K562 (cell line): ENCODE results near the gene IL31. TPM values are rescaled to one million over a fixed set of nuclear protein-coding genes. Genes with fewer than 3 reads are reported as not detected.

Experiments used
- AFF4 ChIP-seq: sonication (generic); formaldehyde crosslinking; IDR thresholded peaks from 2 replicates; pipeline ENCODE4 v1.8.0; 2023; ENCODE audit warnings: mild to moderate bottlenecking, missing genetic modification reagents
- ATF1 ChIP-seq, 2 experiments: fragments of 450-650 bp in 1 of 2; IDR thresholded peaks; 2 replicates each; pipeline ENCODE4 v1.6.1; 2016; ENCODE audit warnings: missing compliant biosample characterization in 1 of 2, missing genetic modification characterization in 1 of 2
- CCNT2 ChIP-seq: IDR thresholded peaks from 2 replicates; pipeline ENCODE4 v1.6.1; 2011; ENCODE audit warnings: borderline replicate concordance, low read depth, mild to moderate bottlenecking, moderate library complexity, mixed read lengths, low read length; ENCODE audit not compliant: insufficient read length; ENCODE audit errors: extremely low read depth
- CEBPZ ChIP-seq: fragments of 150-350 bp; IDR thresholded peaks from 2 replicates; pipeline ENCODE4 v1.6.1; 2014; ENCODE audit warnings: low read depth, mild to moderate bottlenecking, low read length, borderline replicate concordance
- MTA2 ChIP-seq: fragments of 450-650 bp; IDR thresholded peaks from 2 replicates; pipeline ENCODE4 v1.6.1; 2016; ENCODE audit warnings: low read depth
- MYC ChIP-seq, 2 experiments: fragments of 250-450 bp in 1 of 2; sonication (Bioruptor Pico) in 1 of 2; IDR thresholded peaks; 2 replicates each; pipeline versions ENCODE4 v1.5.1 to v1.6.1; 2012 to 2021; ENCODE audit warnings: low read depth in 2 of 2, borderline replicate concordance in 1 of 2, improper control_type of control experiment in 1 of 2, low read length in 1 of 2, mild to moderate bottlenecking in 1 of 2, moderate library complexity in 1 of 2
- POLR3A ChIP-seq: IDR thresholded peaks from 2 replicates; pipeline ENCODE4 v1.6.1; 2011; ENCODE audit warnings: borderline replicate concordance, mild to moderate bottlenecking, moderate library complexity; ENCODE audit not compliant: insufficient read length, insufficient read depth; ENCODE audit errors: extremely low read depth
- ZBTB2 ChIP-seq: fragments of 450-650 bp; IDR thresholded peaks from 2 replicates; pipeline ENCODE4 v1.6.1; 2016; ENCODE audit warnings: antibody characterized with exemption
- ZKSCAN1 ChIP-seq: fragments of 150-350 bp; IDR thresholded peaks from 2 replicates; pipeline ENCODE4 v1.6.1; 2016; ENCODE audit warnings: low read depth, low read length
- ZKSCAN8 ChIP-seq: fragments of 200-800 bp; sonication (Bioruptor generic); IDR thresholded peaks from 2 replicates; pipeline ENCODE4 v1.6.1; 2016; ENCODE audit warnings: missing genetic modification characterization, missing compliant biosample characterization
- ZNF23 ChIP-seq: fragments of 250-450 bp; sonication (Bioruptor Pico); IDR thresholded peaks from 2 replicates; pipeline ENCODE4 v1.4.0; 2020; ENCODE audit warnings: mild to moderate bottlenecking
- ZNF3 ChIP-seq: fragments of 250-450 bp; sonication (Bioruptor Pico); IDR thresholded peaks from 2 replicates; pipeline ENCODE4 v1.5.0; 2021; ENCODE audit warnings: mild to moderate bottlenecking, moderate library complexity
- ZNF449 ChIP-seq: fragments of 250-450 bp; sonication (Bioruptor Pico); IDR thresholded peaks from 2 replicates; pipeline ENCODE4 v1.8.0; 2022; ENCODE audit warnings: moderate library complexity, mild to moderate bottlenecking, inconsistent platforms
- ZNF57 ChIP-seq: fragments of 450-650 bp; formaldehyde crosslinking; IDR thresholded peaks from 2 replicates; pipeline ENCODE4 v1.4.0; 2020; ENCODE audit warnings: mild to moderate bottlenecking, moderate library complexity
- ZNF589 ChIP-seq: fragments of 200-800 bp; sonication (Bioruptor generic); IDR thresholded peaks from 2 replicates; pipeline ENCODE4 v1.6.1; 2016; ENCODE audit warnings: low read depth, missing genetic modification characterization, missing compliant biosample characterization
- polyA plus RNA-seq, 8 experiments: library from polyadenylated mRNA; depleted of rRNA in 4 of 8; stranded (reverse) in 5 of 8; unstranded in 3 of 8; fragments of >200 nt; fragmentation: Nextera tagmentation in 2 of 8; fragmentation: Illumina TruSeq in 1 of 8; extraction: Ambion mirVana in 2 of 8; extraction: Trizol in 1 of 8; gene quantifications; 2 replicates each; pipeline versions ENCODE4 v1.2.1 to v1.2.3, GENCODE V29; 2011 to 2014; ENCODE audit warnings: inconsistent platforms in 1 of 8, missing spikeins in 1 of 8
- total RNA-seq, 7 experiments: library from RNA; depleted of rRNA in 6 of 7; stranded (reverse); fragments of >200 nt in 6 of 7; fragmentation: Illumina TruSeq in 2 of 7; extraction: Trizol in 2 of 7; gene quantifications; 2 replicates each; pipeline versions ENCODE4 v1.2.1 to v1.2.3, GENCODE V29; 2011 to 2021; ENCODE audit warnings: low replicate concordance in 1 of 7

Gene IL31
- total and polyA plus RNA-seq, 9 of the 15 experiments (the other 6 are each of a cell fraction or from before 2014, with no cell fraction given), result not detected

GRCh38 chr12:122203301-122204166 is 29.5 kb upstream of the IL31 start, which contains the start of gene B3GNT4 (continued):
- TF ChIP-seq ZNF23 (CRISPR knock-in tag) (no peak), ZNF449 (CRISPR knock-in tag) (no peak), MTA2 (no peak), CCNT2 (peak; percentile 44), AFF4 (peak; percentile 19; the same call in 1 of the 2 replicates), ZBTB2 (peak; percentile 65; the same call in 1 of the 2 replicates), MYC (IDR thresholded peaks at IDR 0.05; ENCODE audit: low read depth, low read length) (peak; percentile 43; the same call in 1 of the 2 replicates), MYC (CRISPR knock-in tag; IDR thresholded peaks at IDR 0.05; ENCODE audit: borderline replicate concordance, low read depth) (no peak), ZNF3 (no peak), ZKSCAN8 (CRISPR knock-in tag) (no peak), ZNF57 (CRISPR knock-in tag) (no peak), POLR3A (no peak), ZKSCAN1 (0 out of 2 replicates have a peak, but pooled peaks have one; percentile 24), CEBPZ (no peak), ZNF589 (no peak), ATF1 (CRISPR knock-in tag; IDR thresholded peaks at IDR 0.05) (no peak), ATF1 (tag; IDR thresholded peaks at IDR 0.05) (no peak)
